ENCODE data around the gene CFAP91. TPM values are rescaled to one million over a fixed set of nuclear protein-coding genes. Genes with fewer than 3 reads are reported as not detected.

The CFAP91 gene
- total and polyA plus RNA-seq, 2 experiments from 2014 or later, result 2.4 to 3.7 TPM

DNA sequence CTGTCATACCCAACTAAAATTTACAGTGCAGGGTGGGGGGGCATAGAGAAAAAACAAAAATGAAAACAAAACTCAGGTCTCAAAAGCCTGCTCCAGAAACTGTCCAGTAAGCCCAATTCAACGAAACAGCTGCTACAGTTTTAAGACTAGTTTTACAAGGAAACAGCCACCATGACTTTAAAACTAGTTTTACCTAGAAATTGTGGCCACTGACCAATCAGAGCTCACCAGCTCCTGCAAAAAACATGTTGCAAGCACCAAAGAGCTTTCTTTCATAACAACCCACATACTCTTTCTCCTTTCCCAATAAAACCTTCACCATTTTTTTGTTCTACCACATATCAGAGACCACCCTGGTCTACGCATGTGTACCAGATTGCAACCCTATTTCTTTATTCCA is 7.3 kb upstream of the CFAP91 start:
- Histone ChIP-seq H3K4me1 (ENCODE audit: insufficient read depth) (no peaks in the 10 kb centered on the region), H3K4me3 (no peak overlapping the region), H3K79me2 (replicated peaks; ENCODE audit: insufficient read depth) (no peaks in the 10 kb centered on the region), H3K4me2 (no peak overlapping the region), H3K27ac (ENCODE audit: low read depth) (no peak overlapping the region), H4K20me1 (replicated peaks; ENCODE audit: insufficient read depth) (no peaks in the 10 kb centered on the region), H3K9me2 (ENCODE audit: insufficient read depth) (peaks cover 9% of the 10 kb centered on the region; the same call in 1 of the 2 replicates), H2AFZ (peak overlapping the region; percentile 80), H3K27me3 (ENCODE audit: insufficient read depth) (no peaks in the 10 kb centered on the region), H3K36me3 (ENCODE audit: insufficient read depth) (no peaks in the 10 kb centered on the region), H3F3A (replicated peaks; ENCODE audit: low read depth) (no peaks in the 10 kb centered on the region)
- DNase-seq (ENCODE audit: low spot score) (peak; percentile 47), ATAC-seq (no peak)
- Mint-ChIP-seq H3K4me1 (no peaks in the 10 kb centered on the region), H3K4me3 (no peak overlapping the region), H3K9me3 (no peaks in the 10 kb centered on the region), H3K36me3 (ENCODE audit: low read depth) (no peaks in the 10 kb centered on the region), H3K27ac (no peak overlapping the region), H3K27me3 (ENCODE audit: insufficient read depth, low read depth, poor library complexity) (no peaks in the 10 kb centered on the region)
- TF ChIP-seq EZH2 (IDR thresholded peaks at IDR 0.05; ENCODE audit: low read depth, unreplicated experiment), result no peak
- TF ChIP-seq, protein P1, sequence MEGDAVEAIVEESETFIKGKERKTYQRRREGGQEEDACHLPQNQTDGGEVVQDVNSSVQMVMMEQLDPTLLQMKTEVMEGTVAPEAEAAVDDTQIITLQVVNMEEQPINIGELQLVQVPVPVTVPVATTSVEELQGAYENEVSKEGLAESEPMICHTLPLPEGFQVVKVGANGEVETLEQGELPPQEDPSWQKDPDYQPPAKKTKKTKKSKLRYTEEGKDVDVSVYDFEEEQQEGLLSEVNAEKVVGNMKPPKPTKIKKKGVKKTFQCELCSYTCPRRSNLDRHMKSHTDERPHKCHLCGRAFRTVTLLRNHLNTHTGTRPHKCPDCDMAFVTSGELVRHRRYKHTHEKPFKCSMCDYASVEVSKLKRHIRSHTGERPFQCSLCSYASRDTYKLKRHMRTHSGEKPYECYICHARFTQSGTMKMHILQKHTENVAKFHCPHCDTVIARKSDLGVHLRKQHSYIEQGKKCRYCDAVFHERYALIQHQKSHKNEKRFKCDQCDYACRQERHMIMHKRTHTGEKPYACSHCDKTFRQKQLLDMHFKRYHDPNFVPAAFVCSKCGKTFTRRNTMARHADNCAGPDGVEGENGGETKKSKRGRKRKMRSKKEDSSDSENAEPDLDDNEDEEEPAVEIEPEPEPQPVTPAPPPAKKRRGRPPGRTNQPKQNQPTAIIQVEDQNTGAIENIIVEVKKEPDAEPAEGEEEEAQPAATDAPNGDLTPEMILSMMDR (conservative IDR thresholded peaks at IDR 0.05; ENCODE audit: low read depth in 2 of 2), result no peak
- no peak for TF ChIP-seq CREB1 (CRISPR knock-in tag; IDR thresholded peaks at IDR 0.05; ENCODE audit: low read depth)
- no peak for TF ChIP-seq ZNF114 (CRISPR knock-in tag; IDR thresholded peaks at IDR 0.05)
- TF ChIP-seq, protein P2, sequence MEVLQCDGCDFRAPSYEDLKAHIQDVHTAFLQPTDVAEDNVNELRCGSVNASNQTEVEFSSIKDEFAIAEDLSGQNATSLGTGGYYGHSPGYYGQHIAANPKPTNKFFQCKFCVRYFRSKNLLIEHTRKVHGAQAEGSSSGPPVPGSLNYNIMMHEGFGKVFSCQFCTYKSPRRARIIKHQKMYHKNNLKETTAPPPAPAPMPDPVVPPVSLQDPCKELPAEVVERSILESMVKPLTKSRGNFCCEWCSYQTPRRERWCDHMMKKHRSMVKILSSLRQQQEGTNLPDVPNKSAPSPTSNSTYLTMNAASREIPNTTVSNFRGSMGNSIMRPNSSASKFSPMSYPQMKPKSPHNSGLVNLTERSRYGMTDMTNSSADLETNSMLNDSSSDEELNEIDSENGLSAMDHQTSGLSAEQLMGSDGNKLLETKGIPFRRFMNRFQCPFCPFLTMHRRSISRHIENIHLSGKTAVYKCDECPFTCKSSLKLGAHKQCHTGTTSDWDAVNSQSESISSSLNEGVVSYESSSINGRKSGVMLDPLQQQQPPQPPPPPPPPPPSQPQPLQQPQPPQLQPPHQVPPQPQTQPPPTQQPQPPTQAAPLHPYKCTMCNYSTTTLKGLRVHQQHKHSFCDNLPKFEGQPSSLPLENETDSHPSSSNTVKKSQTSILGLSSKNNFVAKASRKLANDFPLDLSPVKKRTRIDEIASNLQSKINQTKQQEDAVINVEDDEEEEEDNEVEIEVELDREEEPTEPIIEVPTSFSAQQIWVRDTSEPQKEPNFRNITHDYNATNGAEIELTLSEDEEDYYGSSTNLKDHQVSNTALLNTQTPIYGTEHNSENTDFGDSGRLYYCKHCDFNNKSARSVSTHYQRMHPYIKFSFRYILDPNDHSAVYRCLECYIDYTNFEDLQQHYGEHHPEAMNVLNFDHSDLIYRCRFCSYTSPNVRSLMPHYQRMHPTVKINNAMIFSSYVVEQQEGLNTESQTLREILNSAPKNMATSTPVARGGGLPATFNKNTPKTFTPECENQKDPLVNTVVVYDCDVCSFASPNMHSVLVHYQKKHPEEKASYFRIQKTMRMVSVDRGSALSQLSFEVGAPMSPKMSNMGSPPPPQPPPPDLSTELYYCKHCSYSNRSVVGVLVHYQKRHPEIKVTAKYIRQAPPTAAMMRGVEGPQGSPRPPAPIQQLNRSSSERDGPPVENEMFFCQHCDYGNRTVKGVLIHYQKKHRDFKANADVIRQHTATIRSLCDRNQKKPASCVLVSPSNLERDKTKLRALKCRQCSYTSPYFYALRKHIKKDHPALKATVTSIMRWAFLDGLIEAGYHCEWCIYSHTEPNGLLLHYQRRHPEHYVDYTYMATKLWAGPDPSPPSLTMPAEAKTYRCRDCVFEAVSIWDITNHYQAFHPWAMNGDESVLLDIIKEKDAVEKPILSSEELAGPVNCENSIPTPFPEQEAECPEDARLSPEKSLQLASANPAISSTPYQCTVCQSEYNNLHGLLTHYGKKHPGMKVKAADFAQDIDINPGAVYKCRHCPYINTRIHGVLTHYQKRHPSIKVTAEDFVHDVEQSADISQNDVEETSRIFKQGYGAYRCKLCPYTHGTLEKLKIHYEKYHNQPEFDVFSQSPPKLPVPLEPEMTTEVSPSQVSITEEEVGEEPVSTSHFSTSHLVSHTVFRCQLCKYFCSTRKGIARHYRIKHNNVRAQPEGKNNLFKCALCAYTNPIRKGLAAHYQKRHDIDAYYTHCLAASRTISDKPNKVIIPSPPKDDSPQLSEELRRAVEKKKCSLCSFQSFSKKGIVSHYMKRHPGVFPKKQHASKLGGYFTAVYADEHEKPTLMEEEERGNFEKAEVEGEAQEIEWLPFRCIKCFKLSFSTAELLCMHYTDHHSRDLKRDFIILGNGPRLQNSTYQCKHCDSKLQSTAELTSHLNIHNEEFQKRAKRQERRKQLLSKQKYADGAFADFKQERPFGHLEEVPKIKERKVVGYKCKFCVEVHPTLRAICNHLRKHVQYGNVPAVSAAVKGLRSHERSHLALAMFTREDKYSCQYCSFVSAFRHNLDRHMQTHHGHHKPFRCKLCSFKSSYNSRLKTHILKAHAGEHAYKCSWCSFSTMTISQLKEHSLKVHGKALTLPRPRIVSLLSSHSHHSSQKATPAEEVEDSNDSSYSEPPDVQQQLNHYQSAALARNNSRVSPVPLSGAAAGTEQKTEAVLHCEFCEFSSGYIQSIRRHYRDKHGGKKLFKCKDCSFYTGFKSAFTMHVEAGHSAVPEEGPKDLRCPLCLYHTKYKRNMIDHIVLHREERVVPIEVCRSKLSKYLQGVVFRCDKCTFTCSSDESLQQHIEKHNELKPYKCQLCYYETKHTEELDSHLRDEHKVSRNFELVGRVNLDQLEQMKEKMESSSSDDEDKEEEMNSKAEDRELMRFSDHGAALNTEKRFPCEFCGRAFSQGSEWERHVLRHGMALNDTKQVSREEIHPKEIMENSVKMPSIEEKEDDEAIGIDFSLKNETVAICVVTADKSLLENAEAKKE (CRISPR knock-in tag; IDR thresholded peaks at IDR 0.05), result no peak
- TF ChIP-seq STAT1 (IDR thresholded peaks at IDR 0.05; ENCODE audit: unreplicated experiment), result no peak
- TF ChIP-seq POLR2AphosphoS5 (IDR thresholded peaks at IDR 0.05; ENCODE audit: low read depth), result no peak
- no peak for TF ChIP-seq EZH2phosphoT487 (IDR thresholded peaks at IDR 0.05; ENCODE audit: unreplicated experiment)
- TF ChIP-seq, protein P3, sequence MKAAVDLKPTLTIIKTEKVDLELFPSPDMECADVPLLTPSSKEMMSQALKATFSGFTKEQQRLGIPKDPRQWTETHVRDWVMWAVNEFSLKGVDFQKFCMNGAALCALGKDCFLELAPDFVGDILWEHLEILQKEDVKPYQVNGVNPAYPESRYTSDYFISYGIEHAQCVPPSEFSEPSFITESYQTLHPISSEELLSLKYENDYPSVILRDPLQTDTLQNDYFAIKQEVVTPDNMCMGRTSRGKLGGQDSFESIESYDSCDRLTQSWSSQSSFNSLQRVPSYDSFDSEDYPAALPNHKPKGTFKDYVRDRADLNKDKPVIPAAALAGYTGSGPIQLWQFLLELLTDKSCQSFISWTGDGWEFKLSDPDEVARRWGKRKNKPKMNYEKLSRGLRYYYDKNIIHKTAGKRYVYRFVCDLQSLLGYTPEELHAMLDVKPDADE (IDR thresholded peaks at IDR 0.05), result no peak

All from GM23338 (cell line).